Measurements from ENCODE around the gene FAM107B.

FAM107B gene

GRCh38 chr10:14598809-14599764, 175.6 kb downstream of the FAM107B start:
- peaks cover 27% of the 10 kb centered on the region for H3K79me2 ChIP-seq
- H3K4me1 ChIP-seq: peaks cover 20% of the 10 kb centered on the region
- H3K36me3 ChIP-seq (ENCODE audit: control insufficient read depth, insufficient read depth, low read length): no peaks in the 10 kb centered on the region
- peak overlapping the region; percentile 59 for H3K27ac ChIP-seq
- H3K9me3 ChIP-seq (ENCODE audit: control insufficient read depth, low read length): no peaks in the 10 kb centered on the region
- no peak overlapping the region for H3K9ac ChIP-seq
- peak overlapping the region; percentile 23 for H2AFZ ChIP-seq
- no peak overlapping the region for H3K4me3 ChIP-seq (ENCODE audit: low read depth, low read length)
- H3K4me2 ChIP-seq (ENCODE audit: low read length): peak overlapping the region; percentile 10
- no peaks in the 10 kb centered on the region for H3K27me3 ChIP-seq (ENCODE audit: control insufficient read depth, insufficient read depth, low read length)
- TF ChIP-seq CTCF (IDR thresholded peaks at IDR 0.05): no peak

GRCh38 chr10:14595526-14596182, 179.0 kb downstream of the FAM107B start:
- H3K4me1 ChIP-seq: peaks cover 21% of the 10 kb centered on the region

GRCh38 chr10:14594878-14595525, 179.7 kb downstream of the FAM107B start:
- no peaks in the 10 kb centered on the region for H3K9me3 ChIP-seq (ENCODE audit: control insufficient read depth, low read length)
- H2AFZ ChIP-seq: no peak overlapping the region
- TF ChIP-seq CTCF (IDR thresholded peaks at IDR 0.05): no peak

More at GRCh38 chr10:14595526-14596182, 179.0 kb downstream of the FAM107B start:
- no peak overlapping the region for H3K9ac ChIP-seq
- no peak overlapping the region for H3K4me3 ChIP-seq (ENCODE audit: low read depth, low read length)
- no peaks in the 10 kb centered on the region for H3K9me3 ChIP-seq (ENCODE audit: control insufficient read depth, low read length)
- H3K27me3 ChIP-seq (ENCODE audit: control insufficient read depth, insufficient read depth, low read length): no peaks in the 10 kb centered on the region
- H3K4me2 ChIP-seq (ENCODE audit: low read length): no peak overlapping the region
- H3K27ac ChIP-seq: no peak overlapping the region
- H3K79me2 ChIP-seq: peaks cover 28% of the 10 kb centered on the region
- H3K36me3 ChIP-seq (ENCODE audit: control insufficient read depth, insufficient read depth, low read length): no peaks in the 10 kb centered on the region
- no peak for TF ChIP-seq CTCF (IDR thresholded peaks at IDR 0.05)
- no peak overlapping the region for H2AFZ ChIP-seq

GRCh38 chr10:14593806-14594205, 180.9 kb downstream of the FAM107B start:
- Histone ChIP-seq H3K36me3 (ENCODE audit: control insufficient read depth, insufficient read depth, low read length) (no peaks in the 10 kb centered on the region), H3K4me1 (peaks cover 15% of the 10 kb centered on the region), H3K9ac (no peak overlapping the region), H3K4me3 (ENCODE audit: low read depth, low read length) (no peak overlapping the region), H3K27ac (no peak overlapping the region), H3K4me2 (ENCODE audit: low read length) (no peak overlapping the region), H3K9me3 (ENCODE audit: control insufficient read depth, low read length) (no peaks in the 10 kb centered on the region), H3K79me2 (peaks cover 33% of the 10 kb centered on the region), H3K27me3 (ENCODE audit: control insufficient read depth, insufficient read depth, low read length) (no peaks in the 10 kb centered on the region), H2AFZ (no peak overlapping the region)
- TF ChIP-seq CTCF (IDR thresholded peaks at IDR 0.05): no peak

More at GRCh38 chr10:14594878-14595525, 179.7 kb downstream of the FAM107B start:
- Histone ChIP-seq H3K36me3 (ENCODE audit: control insufficient read depth, insufficient read depth, low read length) (no peaks in the 10 kb centered on the region), H3K27ac (no peak overlapping the region), H3K9ac (no peak overlapping the region), H3K4me3 (ENCODE audit: low read depth, low read length) (no peak overlapping the region), H3K4me2 (ENCODE audit: low read length) (no peak overlapping the region), H3K4me1 (peaks cover 21% of the 10 kb centered on the region), H3K27me3 (ENCODE audit: control insufficient read depth, insufficient read depth, low read length) (no peaks in the 10 kb centered on the region), H3K79me2 (peaks cover 31% of the 10 kb centered on the region)

Measured in parathyroid adenoma (tissue), 2 donors.